OCI-LY1 (cell line): ENCODE results near the gene SUCO.

ENCODE experiments used
- H2AFZ ChIP-seq: fragments of 200-600 bp; sonication (generic), shearing (Covaris generic); 2 replicates; pipeline ENCODE4 v1.6.0; 2014; ENCODE audit warnings: antibody characterized with exemption, mild to moderate bottlenecking, low read length
- H3F3A ChIP-seq: fragments of 200-600 bp; sonication (generic), shearing (Covaris generic); 2 replicates; pipeline ENCODE4 v1.6.0; 2014; ENCODE audit warnings: mild to moderate bottlenecking, antibody characterized with exemption, low read length, moderate library complexity; ENCODE audit not compliant: insufficient read depth
- H3K27ac ChIP-seq: fragments of 200-600 bp; sonication (generic); 2 replicates; pipeline ENCODE4 v1.5.1; 2014; ENCODE audit warnings: low read length, mixed run types, mild to moderate bottlenecking, low read depth; ENCODE audit not compliant: poor library complexity, severe bottlenecking
- H3K27me3 ChIP-seq: fragments of 200-600 bp; sonication (generic); 2 replicates; pipeline ENCODE4 v1.6.0; 2014; ENCODE audit warnings: antibody characterized with exemption, mild to moderate bottlenecking, low read length, moderate library complexity; ENCODE audit not compliant: insufficient read depth
- H3K36me3 ChIP-seq: fragments of 200-600 bp; sonication (generic); 2 replicates; pipeline ENCODE4 v1.6.1; 2014; ENCODE audit warnings: mild to moderate bottlenecking, antibody characterized with exemption, low read length, moderate library complexity, mixed read lengths; ENCODE audit not compliant: insufficient read depth
- H3K4me1 ChIP-seq: fragments of 200-600 bp; sonication (generic); 2 replicates; pipeline ENCODE4 v1.5.1; 2014; ENCODE audit warnings: mild to moderate bottlenecking, low read length, moderate library complexity; ENCODE audit not compliant: insufficient read depth, severe bottlenecking
- H3K4me2 ChIP-seq: fragments of 200-600 bp; sonication (generic), shearing (Covaris generic); 2 replicates; pipeline ENCODE4 v1.6.1; 2014; ENCODE audit warnings: low read length
- H3K4me3 ChIP-seq: fragments of 200-600 bp; sonication (generic); 2 replicates; pipeline ENCODE4 v1.5.1; 2014; ENCODE audit warnings: low read length, low read depth, mild to moderate bottlenecking, mixed read lengths; ENCODE audit not compliant: poor library complexity, severe bottlenecking
- H3K79me2 ChIP-seq: fragments of 200-600 bp; shearing (Covaris generic); 2 replicates; pipeline ENCODE4 v1.6.1; 2016; ENCODE audit warnings: mixed run types, low read length, mixed read lengths; ENCODE audit not compliant: insufficient read depth
- H3K9ac ChIP-seq: fragments of 200-600 bp; sonication (generic), shearing (Covaris generic); 2 replicates; pipeline ENCODE4 v1.6.1; 2014; ENCODE audit warnings: mild to moderate bottlenecking, low read length, mixed read lengths
- H3K9me2 ChIP-seq: fragments of 200-600 bp; sonication (generic), shearing (Covaris generic); 2 replicates; pipeline ENCODE4 v1.6.1; 2014; ENCODE audit warnings: low read depth, mild to moderate bottlenecking, low read length, mixed read lengths
- H3K9me3 ChIP-seq: fragments of 200-600 bp; shearing (Covaris generic); 2 replicates; pipeline ENCODE4 v1.6.1; 2014; ENCODE audit warnings: low read length, mixed read lengths
- H4K20me1 ChIP-seq: fragments of 200-600 bp; sonication (generic), shearing (Covaris generic); 2 replicates; pipeline ENCODE4 v1.6.0; 2016; ENCODE audit warnings: mild to moderate bottlenecking, low read length; ENCODE audit not compliant: insufficient read depth
- CTCF ChIP-seq: fragments of 200-600 bp; sonication (generic), shearing (Covaris generic); IDR thresholded peaks from 2 replicates; pipeline ENCODE4 v1.5.1; 2017; ENCODE audit warnings: mild to moderate bottlenecking, antibody characterized with exemption, low read length, moderate library complexity, mixed read lengths
- EZH2 ChIP-seq: fragments of 200-600 bp; sonication (generic), shearing (Covaris generic); IDR thresholded peaks from 2 replicates; pipeline ENCODE4 v1.8.0; 2017; ENCODE audit warnings: borderline replicate concordance, mixed run types, mild to moderate bottlenecking, antibody characterized with exemption, low read length, moderate library complexity, mixed read lengths

The SUCO gene

GRCh38 chr1:172532183-172532699, 709 bp upstream of the SUCO start:
- H3K36me3 ChIP-seq, result peaks cover 5% of the 10 kb centered on the region; the same call in 1 of the 2 replicates
- peaks cover 35% of the 10 kb centered on the region for H3K4me1 ChIP-seq
- H3K4me2 ChIP-seq, result peak overlapping the region; percentile 83
- H3K27ac ChIP-seq, result peak overlapping the region; percentile 67
- H3F3A ChIP-seq, result no peaks in the 10 kb centered on the region
- peak overlapping the region; percentile 83 for H3K4me3 ChIP-seq
- no peaks in the 10 kb centered on the region for H3K27me3 ChIP-seq
- no peaks in the 10 kb centered on the region for H4K20me1 ChIP-seq
- H3K9me3 ChIP-seq, result no peaks in the 10 kb centered on the region
- H3K79me2 ChIP-seq, result peaks cover 39% of the 10 kb centered on the region
- no peaks in the 10 kb centered on the region for H3K9me2 ChIP-seq
- H2AFZ ChIP-seq, result peak overlapping the region; percentile 84; the same call in 1 of the 2 replicates
- TF ChIP-seq EZH2, result no peak
- no peak for TF ChIP-seq CTCF
- H3K9ac ChIP-seq, result peak overlapping the region; percentile 76

GRCh38 chr1:172533513-172534151, 682 bp downstream of the SUCO start:
- peaks cover 5% of the 10 kb centered on the region; the same call in 1 of the 2 replicates for H3K36me3 ChIP-seq
- peaks cover 35% of the 10 kb centered on the region for H3K4me1 ChIP-seq
- no peaks in the 10 kb centered on the region for H4K20me1 ChIP-seq
- no peaks in the 10 kb centered on the region for H3F3A ChIP-seq
- no peaks in the 10 kb centered on the region for H3K27me3 ChIP-seq
- peak overlapping the region; percentile 92 for H3K9ac ChIP-seq
- H3K9me2 ChIP-seq, result no peaks in the 10 kb centered on the region
- TF ChIP-seq CTCF (no peak), EZH2 (no peak)
- no peaks in the 10 kb centered on the region for H3K9me3 ChIP-seq
- peak overlapping the region; percentile 83 for H3K27ac ChIP-seq
- H3K4me3 ChIP-seq, result peak overlapping the region; percentile 83
- peak overlapping the region; percentile 90 for H3K4me2 ChIP-seq
- no peak overlapping the region for H2AFZ ChIP-seq
- peaks cover 53% of the 10 kb centered on the region for H3K79me2 ChIP-seq

GRCh38 chr1:172536256-172536655, 3.3 kb downstream of the SUCO start:
- no peaks in the 10 kb centered on the region for H4K20me1 ChIP-seq
- no peaks in the 10 kb centered on the region for H3F3A ChIP-seq
- H2AFZ ChIP-seq, result no peak overlapping the region
- no peak overlapping the region for H3K4me3 ChIP-seq
- H3K36me3 ChIP-seq, result peaks cover 5% of the 10 kb centered on the region; the same call in 1 of the 2 replicates
- H3K27me3 ChIP-seq, result no peaks in the 10 kb centered on the region
- H3K9ac ChIP-seq, result no peak overlapping the region
- H3K79me2 ChIP-seq, result peaks cover 79% of the 10 kb centered on the region
- H3K9me3 ChIP-seq, result no peaks in the 10 kb centered on the region
- H3K4me1 ChIP-seq, result peaks cover 42% of the 10 kb centered on the region
- H3K4me2 ChIP-seq, result peak overlapping the region; percentile 90; the same call in 1 of the 2 replicates
- no peaks in the 10 kb centered on the region for H3K9me2 ChIP-seq
- TF ChIP-seq EZH2 (no peak), CTCF (no peak)
- H3K27ac ChIP-seq, result no peak overlapping the region
